Ovary (tissue), 3 donors: ENCODE measurements around the gene MOB3C.

Experiments used
- CTCF ChIP-seq, 3 donors: fragments of 450-650 bp in 2 of 3; fragments of 200-600 bp in 1 of 3; IDR thresholded peaks; one replicate each; pipeline versions ENCODE4 v1.5.1 to v1.8.0; 2016 to 2022; ENCODE audit warnings: antibody characterized with exemption in 3 of 3, mild to moderate bottlenecking in 1 of 3
- POLR2A ChIP-seq: fragments of 450-650 bp; IDR thresholded peaks from one replicate; pipeline ENCODE4 v1.6.1; 2017; ENCODE audit warnings: antibody characterized with exemption, mild to moderate bottlenecking, moderate library complexity
- donor health status: DM: no; HTN: no; CAD: no.

GRCh38 chr1:46585312-46585938, 31.2 kb downstream of the MOB3C start:
- TF ChIP-seq CTCF (IDR thresholded peaks at IDR 0.05) (no peak), POLR2A (no peak)
